GM19099 (cell line): ENCODE measurements around the gene MICAL3.

Experiments used
- POLR2A ChIP-seq: IDR thresholded peaks from 3 replicates; pipeline ENCODE4 v1.6.1; 2011; ENCODE audit warnings: low read depth; ENCODE audit not compliant: insufficient read length; ENCODE audit errors: extremely low read depth

The MICAL3 gene

GRCh38 chr22:17830043-17830961 is 194.1 kb downstream of the MICAL3 start:
- TF ChIP-seq POLR2A: no peak

GRCh38 chr22:17829695-17830042 is 194.7 kb downstream of the MICAL3 start:
- TF ChIP-seq POLR2A: no peak

GRCh38 chr22:17828502-17829080 is 195.8 kb downstream of the MICAL3 start:
- no peak for TF ChIP-seq POLR2A

- no peak for TF ChIP-seq POLR2A
These were observed 196.9 kb downstream of the MICAL3 start for GRCh38 chr22:17827466-17827865.

- no peak for TF ChIP-seq POLR2A
These were observed 198.3 kb downstream of the MICAL3 start for GRCh38 chr22:17825876-17826550.

GRCh38 chr22:17824457-17824856 is 199.9 kb downstream of the MICAL3 start:
- TF ChIP-seq POLR2A: no peak

GRCh38 chr22:17823964-17824363 is 200.4 kb downstream of the MICAL3 start:
- TF ChIP-seq POLR2A: no peak

- no peak for TF ChIP-seq POLR2A
These were observed 201.1 kb downstream of the MICAL3 start for GRCh38 chr22:17823226-17823625.

- no peak for TF ChIP-seq POLR2A
These were observed 202.3 kb downstream of the MICAL3 start for GRCh38 chr22:17822087-17822486.

- no peak for TF ChIP-seq POLR2A
These were observed 203.4 kb downstream of the MICAL3 start for GRCh38 chr22:17820879-17821439.

- no peak for TF ChIP-seq POLR2A
These were observed 205.7 kb downstream of the MICAL3 start for GRCh38 chr22:17818649-17819048.

- no peak for TF ChIP-seq POLR2A
These were observed 206.2 kb downstream of the MICAL3 start for GRCh38 chr22:17818180-17818579.

- no peak for TF ChIP-seq POLR2A
These were observed 206.8 kb downstream of the MICAL3 start for GRCh38 chr22:17817511-17818065.

- TF ChIP-seq POLR2A: no peak
These were observed 207.3 kb downstream of the MICAL3 start for GRCh38 chr22:17817079-17817478.

GRCh38 chr22:17816649-17817048 is 207.7 kb downstream of the MICAL3 start:
- TF ChIP-seq POLR2A: no peak
